Ishikawa (cell line): ENCODE data around the gene KRTAP10-1.

Experiments used
- CEBPB ChIP-seq: IDR thresholded peaks from 2 replicates; pipeline ENCODE4 v1.6.1; 2012
- CREB1 ChIP-seq: IDR thresholded peaks from 2 replicates; pipeline ENCODE4 v1.6.1; 2012; ENCODE audit warnings: low read depth
- EP300 ChIP-seq: IDR thresholded peaks from 2 replicates; pipeline ENCODE4 v1.6.1; 2012; ENCODE audit warnings: borderline replicate concordance
- RAD21 ChIP-seq: IDR thresholded peaks from 2 replicates; pipeline ENCODE4 v1.6.1; 2012; ENCODE audit warnings: low read depth
- TAF1 ChIP-seq: IDR thresholded peaks from 2 replicates; pipeline ENCODE4 v1.6.1; 2012; ENCODE audit warnings: low read depth, mild to moderate bottlenecking
- TCF12 ChIP-seq: IDR thresholded peaks from 2 replicates; pipeline ENCODE4 v1.6.1; 2012; ENCODE audit warnings: low read depth
- TEAD4 ChIP-seq: IDR thresholded peaks from 2 replicates; pipeline ENCODE4 v1.6.1; 2012
- YY1 ChIP-seq: IDR thresholded peaks from 2 replicates; pipeline ENCODE4 v1.6.1; 2012; ENCODE audit warnings: low read depth
- ZBTB7A ChIP-seq: IDR thresholded peaks from 2 replicates; pipeline ENCODE4 v1.6.1; 2012; ENCODE audit warnings: low read depth
- TF ChIP-seq, protein P1 (sequence below): IDR thresholded peaks from 2 replicates; pipeline ENCODE4 v1.6.1; 2012; ENCODE audit warnings: low read depth, mild to moderate bottlenecking
- TF ChIP-seq, protein P2 (sequence below): IDR thresholded peaks from 2 replicates; pipeline ENCODE4 v1.6.1; 2012
- TF ChIP-seq, protein P3 (sequence below): IDR thresholded peaks from 2 replicates; pipeline ENCODE4 v1.6.1; 2012

DNA sequence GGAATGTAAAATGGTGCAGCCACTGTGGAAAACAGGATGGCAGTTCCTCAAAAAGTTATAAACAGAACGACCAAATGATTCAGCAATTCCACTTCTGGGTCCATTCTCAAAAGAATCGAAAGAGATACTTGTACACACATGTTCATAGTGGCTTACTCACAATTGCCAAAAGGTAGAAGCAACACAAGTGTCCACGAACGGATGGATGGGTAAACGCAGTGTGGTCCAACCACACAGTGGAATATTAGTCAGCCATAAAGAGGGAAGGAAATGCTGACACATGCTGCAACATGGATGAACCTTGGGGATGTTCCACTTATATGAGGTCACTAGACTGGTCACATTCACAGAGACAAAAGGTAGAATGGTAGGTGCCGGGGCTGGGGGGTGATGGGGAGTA lies 5.3 kb downstream of the KRTAP10-1 start:
- TF ChIP-seq TAF1 (no peak), RAD21 (no peak), CREB1 (no peak), CEBPB (no peak), EP300 (no peak), ZBTB7A (no peak), TEAD4 (no peak), TCF12 (no peak), YY1 (no peak)
- TF ChIP-seq, protein P1, sequence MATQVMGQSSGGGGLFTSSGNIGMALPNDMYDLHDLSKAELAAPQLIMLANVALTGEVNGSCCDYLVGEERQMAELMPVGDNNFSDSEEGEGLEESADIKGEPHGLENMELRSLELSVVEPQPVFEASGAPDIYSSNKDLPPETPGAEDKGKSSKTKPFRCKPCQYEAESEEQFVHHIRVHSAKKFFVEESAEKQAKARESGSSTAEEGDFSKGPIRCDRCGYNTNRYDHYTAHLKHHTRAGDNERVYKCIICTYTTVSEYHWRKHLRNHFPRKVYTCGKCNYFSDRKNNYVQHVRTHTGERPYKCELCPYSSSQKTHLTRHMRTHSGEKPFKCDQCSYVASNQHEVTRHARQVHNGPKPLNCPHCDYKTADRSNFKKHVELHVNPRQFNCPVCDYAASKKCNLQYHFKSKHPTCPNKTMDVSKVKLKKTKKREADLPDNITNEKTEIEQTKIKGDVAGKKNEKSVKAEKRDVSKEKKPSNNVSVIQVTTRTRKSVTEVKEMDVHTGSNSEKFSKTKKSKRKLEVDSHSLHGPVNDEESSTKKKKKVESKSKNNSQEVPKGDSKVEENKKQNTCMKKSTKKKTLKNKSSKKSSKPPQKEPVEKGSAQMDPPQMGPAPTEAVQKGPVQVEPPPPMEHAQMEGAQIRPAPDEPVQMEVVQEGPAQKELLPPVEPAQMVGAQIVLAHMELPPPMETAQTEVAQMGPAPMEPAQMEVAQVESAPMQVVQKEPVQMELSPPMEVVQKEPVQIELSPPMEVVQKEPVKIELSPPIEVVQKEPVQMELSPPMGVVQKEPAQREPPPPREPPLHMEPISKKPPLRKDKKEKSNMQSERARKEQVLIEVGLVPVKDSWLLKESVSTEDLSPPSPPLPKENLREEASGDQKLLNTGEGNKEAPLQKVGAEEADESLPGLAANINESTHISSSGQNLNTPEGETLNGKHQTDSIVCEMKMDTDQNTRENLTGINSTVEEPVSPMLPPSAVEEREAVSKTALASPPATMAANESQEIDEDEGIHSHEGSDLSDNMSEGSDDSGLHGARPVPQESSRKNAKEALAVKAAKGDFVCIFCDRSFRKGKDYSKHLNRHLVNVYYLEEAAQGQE = no peak
- TF ChIP-seq, protein P2, sequence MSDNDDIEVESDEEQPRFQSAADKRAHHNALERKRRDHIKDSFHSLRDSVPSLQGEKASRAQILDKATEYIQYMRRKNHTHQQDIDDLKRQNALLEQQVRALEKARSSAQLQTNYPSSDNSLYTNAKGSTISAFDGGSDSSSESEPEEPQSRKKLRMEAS = no peak
- TF ChIP-seq, protein P3, sequence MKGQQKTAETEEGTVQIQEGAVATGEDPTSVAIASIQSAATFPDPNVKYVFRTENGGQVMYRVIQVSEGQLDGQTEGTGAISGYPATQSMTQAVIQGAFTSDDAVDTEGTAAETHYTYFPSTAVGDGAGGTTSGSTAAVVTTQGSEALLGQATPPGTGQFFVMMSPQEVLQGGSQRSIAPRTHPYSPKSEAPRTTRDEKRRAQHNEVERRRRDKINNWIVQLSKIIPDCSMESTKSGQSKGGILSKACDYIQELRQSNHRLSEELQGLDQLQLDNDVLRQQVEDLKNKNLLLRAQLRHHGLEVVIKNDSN = no peak
